Islet precursor cell (in vitro differentiated cells): ENCODE data around the gene PPHLN1.
"Not testable (repeated sequence)": the region's sequence is repeated elsewhere in the genome, so short reads cannot be mapped to it uniquely, and the experiment has no call there.

Experiments used
- DNase-seq: peaks from one replicate; pipeline ENCODE4 v3.0.0-alpha.2; 2018

PPHLN1 gene

GRCh38 chr12:42372154-42372791 lies 46.3 kb downstream of the PPHLN1 start:
- DNase-seq: no peak

- DNase-seq: no peak
These were observed 47.7 kb downstream of the PPHLN1 start for GRCh38 chr12:42373669-42374068.

GRCh38 chr12:42380733-42381132 lies 54.8 kb downstream of the PPHLN1 start:
- DNase-seq: no peak

GRCh38 chr12:42382013-42382696 lies 56.2 kb downstream of the PPHLN1 start:
- no peak for DNase-seq

GRCh38 chr12:42385326-42385841 lies 59.4 kb downstream of the PPHLN1 start:
- no peak for DNase-seq

- no peak for DNase-seq
These were observed 60.3 kb downstream of the PPHLN1 start for GRCh38 chr12:42386308-42386707.

GRCh38 chr12:42388086-42388485 lies 62.1 kb downstream of the PPHLN1 start:
- DNase-seq: not testable (repeated sequence)

- DNase-seq: no peak
These were observed 68.5 kb downstream of the PPHLN1 start for GRCh38 chr12:42394429-42394828.

- DNase-seq: no peak
These were observed 70.7 kb downstream of the PPHLN1 start for GRCh38 chr12:42396473-42397259.

- DNase-seq: no peak
These were observed 76.9 kb downstream of the PPHLN1 start for GRCh38 chr12:42402821-42403411.

GRCh38 chr12:42407306-42407705 lies 81.3 kb downstream of the PPHLN1 start:
- no peak for DNase-seq

GRCh38 chr12:42409471-42409870 lies 83.5 kb downstream of the PPHLN1 start:
- DNase-seq: no peak

GRCh38 chr12:42410340-42410739 lies 84.4 kb downstream of the PPHLN1 start:
- DNase-seq: no peak

- no peak for DNase-seq
These were observed 94.4 kb downstream of the PPHLN1 start for GRCh38 chr12:42420395-42420794.

GRCh38 chr12:42421844-42422779 lies 96.1 kb downstream of the PPHLN1 start:
- DNase-seq: no peak

- DNase-seq: no peak
These were observed 96.8 kb downstream of the PPHLN1 start for GRCh38 chr12:42422785-42423184.

GRCh38 chr12:42426746-42427145 lies 100.8 kb downstream of the PPHLN1 start:
- DNase-seq: peak; percentile 86

GRCh38 chr12:42428850-42429249 lies 102.9 kb downstream of the PPHLN1 start:
- no peak for DNase-seq

GRCh38 chr12:42432517-42433140 lies 106.7 kb downstream of the PPHLN1 start:
- DNase-seq: no peak

- no peak for DNase-seq
These were observed 114.6 kb downstream of the PPHLN1 start for GRCh38 chr12:42440608-42441007.

GRCh38 chr12:42442311-42442759 lies 116.4 kb downstream of the PPHLN1 start:
- DNase-seq: no peak

- no peak for DNase-seq
These were observed 116.9 kb downstream of the PPHLN1 start for GRCh38 chr12:42442888-42443287.
